ENCODE results near the gene PTPN4.
"Not testable (repeated sequence)": the region's sequence is repeated elsewhere in the genome, so short reads cannot be mapped to it uniquely, and the experiment has no call there.

Gene PTPN4

GRCh38 chr2:119947535-119947934, 187.8 kb downstream of the PTPN4 start:
- ATAC-seq (no peak), DNase-seq (no peak)
- H3K4me1 Mint-ChIP-seq = peaks cover 46% of the 10 kb centered on the region
- peak overlapping the region in 1 of 2 donors; percentile 27 for H3K27ac Mint-ChIP-seq
- H3K27me3 Mint-ChIP-seq = no peaks in the 10 kb centered on the region
- no peaks in the 10 kb centered on the region for H3K9me3 Mint-ChIP-seq
- H3K4me3 Mint-ChIP-seq = no peak overlapping the region

GRCh38 chr2:119950966-119951365, 191.2 kb downstream of the PTPN4 start:
- peak overlapping the region in 1 of 2 donors; percentile 36 for H3K27ac Mint-ChIP-seq
- peaks cover 39% of the 10 kb centered on the region for H3K4me1 Mint-ChIP-seq
- H3K4me3 Mint-ChIP-seq = no peak overlapping the region
- ATAC-seq (no peak), DNase-seq (no peak)
- H3K27me3 Mint-ChIP-seq = no peaks in the 10 kb centered on the region
- no peaks in the 10 kb centered on the region for H3K9me3 Mint-ChIP-seq

GRCh38 chr2:119958670-119959268, 199.0 kb downstream of the PTPN4 start:
- H3K4me3 Mint-ChIP-seq = no peak overlapping the region
- H3K27ac Mint-ChIP-seq = peak overlapping the region in 1 of 2 donors; percentile 50
- ATAC-seq (peak; percentile 70), DNase-seq (no peak)
- H3K4me1 Mint-ChIP-seq = peaks cover 25% of the 10 kb centered on the region
- H3K9me3 Mint-ChIP-seq = no peaks in the 10 kb centered on the region
- no peaks in the 10 kb centered on the region for H3K27me3 Mint-ChIP-seq

GRCh38 chr2:119960821-119961220, 201.1 kb downstream of the PTPN4 start:
- Mint-ChIP-seq H3K27me3 (no peaks in the 10 kb centered on the region), H3K4me1 (peaks cover 24% of the 10 kb centered on the region), H3K4me3 (no peak overlapping the region), H3K9me3 (no peaks in the 10 kb centered on the region), H3K27ac (no peak overlapping the region)
- DNase-seq = no peak
- peak; percentile 93 for ATAC-seq

GRCh38 chr2:119981896-119982295, 222.2 kb downstream of the PTPN4 start:
- H3K4me1 Mint-ChIP-seq = peaks cover 6% of the 10 kb centered on the region
- H3K27me3 Mint-ChIP-seq = no peaks in the 10 kb centered on the region
- H3K27ac Mint-ChIP-seq = no peak overlapping the region
- no peak for ATAC-seq
- H3K4me3 Mint-ChIP-seq = no peak overlapping the region
- H3K9me3 Mint-ChIP-seq = no peaks in the 10 kb centered on the region
- no peak for DNase-seq

GRCh38 chr2:119982506-119982905, 222.8 kb downstream of the PTPN4 start:
- no peak overlapping the region for H3K4me3 Mint-ChIP-seq
- no peaks in the 10 kb centered on the region for H3K27me3 Mint-ChIP-seq
- DNase-seq (no peak), ATAC-seq (no peak)
- no peak overlapping the region for H3K27ac Mint-ChIP-seq
- peaks cover 6% of the 10 kb centered on the region for H3K4me1 Mint-ChIP-seq
- no peaks in the 10 kb centered on the region for H3K9me3 Mint-ChIP-seq

- ATAC-seq = no peak
- no peaks in the 10 kb centered on the region for H3K27me3 Mint-ChIP-seq
- peak overlapping the region in 1 of 2 donors; percentile 24 for H3K4me3 Mint-ChIP-seq
Measured at GRCh38 chr2:119983108-119983507, 223.4 kb downstream of the PTPN4 start.

GRCh38 chr2:119996148-119996547, 236.4 kb downstream of the PTPN4 start:
- peak overlapping the region in 1 of 2 donors; percentile 84 for H3K27ac Mint-ChIP-seq
- no peak for ATAC-seq
- no peak for DNase-seq
- H3K9me3 Mint-ChIP-seq = no peaks in the 10 kb centered on the region
- no peaks in the 10 kb centered on the region for H3K4me1 Mint-ChIP-seq
- peaks cover 4% of the 10 kb centered on the region for H3K27me3 Mint-ChIP-seq
- H3K4me3 Mint-ChIP-seq = no peak overlapping the region

More at GRCh38 chr2:119983108-119983507, 223.4 kb downstream of the PTPN4 start:
- H3K4me1 Mint-ChIP-seq = peaks cover 6% of the 10 kb centered on the region
- DNase-seq = no peak
- peak overlapping the region; percentile 63 to 69 for H3K27ac Mint-ChIP-seq
- no peaks in the 10 kb centered on the region for H3K9me3 Mint-ChIP-seq

GRCh38 chr2:119996896-119997891, 237.5 kb downstream of the PTPN4 start:
- ATAC-seq, H3K27ac Mint-ChIP-seq, H3K4me1 Mint-ChIP-seq, DNase-seq, H3K4me3 Mint-ChIP-seq, H3K27me3 Mint-ChIP-seq, H3K9me3 Mint-ChIP-seq: not testable (repeated sequence)

GRCh38 chr2:120001471-120001870, 241.7 kb downstream of the PTPN4 start:
- ATAC-seq (no peak), DNase-seq (no peak)
- H3K9me3 Mint-ChIP-seq = no peaks in the 10 kb centered on the region
- peaks cover 2% of the 10 kb centered on the region for H3K4me1 Mint-ChIP-seq
- no peak overlapping the region for H3K4me3 Mint-ChIP-seq
- H3K27ac Mint-ChIP-seq = peak overlapping the region in 1 of 2 donors; percentile 6
- no peaks in the 10 kb centered on the region for H3K27me3 Mint-ChIP-seq

GRCh38 chr2:120004254-120004653, 244.5 kb downstream of the PTPN4 start:
- Mint-ChIP-seq H3K27me3 (no peaks in the 10 kb centered on the region), H3K27ac (no peak overlapping the region), H3K9me3 (no peaks in the 10 kb centered on the region), H3K4me1 (peaks cover 6% of the 10 kb centered on the region), H3K4me3 (no peak overlapping the region)
- ATAC-seq (no peak), DNase-seq (no peak)

GRCh38 chr2:120005834-120006521, 246.3 kb downstream of the PTPN4 start:
- DNase-seq (no peak), ATAC-seq (peak; percentile 57)
- Mint-ChIP-seq H3K9me3 (no peaks in the 10 kb centered on the region), H3K27ac (no peak overlapping the region), H3K4me1 (peaks cover 6% of the 10 kb centered on the region), H3K4me3 (no peak overlapping the region), H3K27me3 (no peaks in the 10 kb centered on the region)

GRCh38 chr2:120007851-120008250, 248.1 kb downstream of the PTPN4 start:
- Mint-ChIP-seq H3K4me3 (no peak overlapping the region), H3K27ac (no peak overlapping the region), H3K9me3 (no peaks in the 10 kb centered on the region), H3K27me3 (no peaks in the 10 kb centered on the region), H3K4me1 (peaks cover 21% of the 10 kb centered on the region)
- DNase-seq = no peak
- ATAC-seq = no peak

GRCh38 chr2:120012363-120012762, 252.6 kb downstream of the PTPN4 start:
- Mint-ChIP-seq H3K27ac (peak overlapping the region in 1 of 2 donors; percentile 22), H3K4me1 (peaks cover 21% of the 10 kb centered on the region), H3K9me3 (no peaks in the 10 kb centered on the region), H3K4me3 (peak overlapping the region; percentile 75 to 81), H3K27me3 (no peaks in the 10 kb centered on the region)
- no peak for ATAC-seq
- no peak for DNase-seq

- no peaks in the 10 kb centered on the region for H3K27me3 Mint-ChIP-seq
- peak; percentile 95 for ATAC-seq
- peak; percentile 84 to 85 for DNase-seq
- peak within 1 kb of the TSS; percentile 22 to 57 for H3K27ac Mint-ChIP-seq
- H3K4me3 Mint-ChIP-seq = peak within 1 kb of the TSS; percentile 75 to 81
- H3K4me1 Mint-ChIP-seq = peaks cover 21% of the 10 kb centered on the region
- no peaks in the 10 kb centered on the region for H3K9me3 Mint-ChIP-seq
Measured at GRCh38 chr2:120012771-120013596, 253.3 kb downstream of the PTPN4 start, which contains the start of gene EPB41L5. Gene EPB41L5 (plus strand): TSS chr2:120013077. CDS start chr2:120019085, 6,008 bp downstream.
